Kidney epithelial cell (primary cell): Measurements from ENCODE around the gene RFFL. TPM values are rescaled to one million over a fixed set of nuclear protein-coding genes. Genes with fewer than 3 reads are reported as not detected.
A peak's percentile ranks its signal among the peaks of the same experiment; 100 is the strongest.

ENCODE experiments used
- DNase-seq: peaks from one replicate; pipeline ENCODE4 v3.0.0-alpha.2; 2010; ENCODE audit warnings: low read depth
- H3K27me3 ChIP-seq: 2 replicates; pipeline ENCODE4 v1.6.0; 2011; ENCODE audit warnings: low read length; ENCODE audit not compliant: control insufficient read depth, insufficient read depth
- H3K36me3 ChIP-seq: 2 replicates; pipeline ENCODE4 v1.5.1; 2011; ENCODE audit warnings: low read length; ENCODE audit not compliant: control insufficient read depth, insufficient read depth
- H3K4me3 ChIP-seq: 2 replicates; pipeline ENCODE4 v1.5.1; 2011; ENCODE audit warnings: low read depth, mild to moderate bottlenecking, control low read depth, low read length
- total RNA-seq: library from RNA; depleted of rRNA; stranded (reverse); fragments of >200 nt; gene quantifications from 2 replicates; pipeline ENCODE4 v1.2.3, GENCODE V29; 2015
- TF ChIP-seq, protein P1 (sequence below): IDR thresholded peaks from 2 replicates; pipeline ENCODE4 v1.5.1; 2011; ENCODE audit warnings: mild to moderate bottlenecking, moderate library complexity, low read length, control low read depth, inconsistent platforms; ENCODE audit not compliant: insufficient read depth, poor library complexity, severe bottlenecking

Gene RFFL
- total RNA-seq, 1 donor from 2014 or later, result 14.1 TPM

DNA sequence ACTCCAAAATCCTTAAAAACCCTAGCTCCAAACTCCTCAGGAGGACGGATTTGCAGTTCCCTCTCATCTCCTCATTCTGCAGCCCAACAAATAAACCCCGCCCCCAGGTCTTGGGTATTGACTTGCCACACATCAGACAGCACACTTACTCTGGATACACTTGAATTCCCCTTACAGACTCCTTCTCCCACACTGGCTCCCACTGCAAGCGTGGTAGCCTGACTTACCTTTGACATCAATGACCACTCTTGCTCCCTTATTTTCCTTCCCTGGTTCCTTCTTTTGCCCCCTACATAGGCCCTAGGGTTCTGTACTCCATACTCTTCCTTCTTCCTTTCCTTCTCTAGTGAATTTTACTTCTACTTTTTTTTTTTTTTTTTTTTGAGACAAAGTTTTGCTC is 7.5 kb downstream of the RFFL start:
- TF ChIP-seq, protein P1, sequence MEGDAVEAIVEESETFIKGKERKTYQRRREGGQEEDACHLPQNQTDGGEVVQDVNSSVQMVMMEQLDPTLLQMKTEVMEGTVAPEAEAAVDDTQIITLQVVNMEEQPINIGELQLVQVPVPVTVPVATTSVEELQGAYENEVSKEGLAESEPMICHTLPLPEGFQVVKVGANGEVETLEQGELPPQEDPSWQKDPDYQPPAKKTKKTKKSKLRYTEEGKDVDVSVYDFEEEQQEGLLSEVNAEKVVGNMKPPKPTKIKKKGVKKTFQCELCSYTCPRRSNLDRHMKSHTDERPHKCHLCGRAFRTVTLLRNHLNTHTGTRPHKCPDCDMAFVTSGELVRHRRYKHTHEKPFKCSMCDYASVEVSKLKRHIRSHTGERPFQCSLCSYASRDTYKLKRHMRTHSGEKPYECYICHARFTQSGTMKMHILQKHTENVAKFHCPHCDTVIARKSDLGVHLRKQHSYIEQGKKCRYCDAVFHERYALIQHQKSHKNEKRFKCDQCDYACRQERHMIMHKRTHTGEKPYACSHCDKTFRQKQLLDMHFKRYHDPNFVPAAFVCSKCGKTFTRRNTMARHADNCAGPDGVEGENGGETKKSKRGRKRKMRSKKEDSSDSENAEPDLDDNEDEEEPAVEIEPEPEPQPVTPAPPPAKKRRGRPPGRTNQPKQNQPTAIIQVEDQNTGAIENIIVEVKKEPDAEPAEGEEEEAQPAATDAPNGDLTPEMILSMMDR, result no peak
- Histone ChIP-seq H3K36me3 (peaks cover 1% of the 10 kb centered on the region), H3K4me3 (no peak overlapping the region), H3K27me3 (no peaks in the 10 kb centered on the region)
- DNase-seq, result peak; percentile 58

DNA sequence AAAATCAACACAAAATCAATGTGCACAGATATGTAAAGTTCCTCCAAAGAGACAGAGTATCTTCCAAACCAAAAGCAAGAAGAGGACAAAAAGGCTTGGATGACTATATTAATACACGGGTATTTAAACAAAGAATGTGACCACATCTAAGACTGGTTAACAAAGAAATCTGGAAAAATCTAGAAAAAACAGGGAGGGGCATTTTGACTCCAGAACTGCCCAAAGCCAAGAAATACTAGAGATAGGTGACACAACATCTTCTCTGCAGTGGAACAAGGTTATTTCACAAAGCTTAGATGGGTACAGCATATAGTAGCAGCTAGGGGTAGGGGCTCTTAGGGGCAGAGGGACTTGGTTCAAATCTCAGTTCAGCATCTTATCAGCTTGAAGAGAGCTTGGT is 10.3 kb downstream of the RFFL start:
- Histone ChIP-seq H3K36me3 (peaks cover 1% of the 10 kb centered on the region), H3K4me3 (no peak overlapping the region), H3K27me3 (no peaks in the 10 kb centered on the region)
- DNase-seq, result no peak
- TF ChIP-seq, protein P1, result no peak

DNA sequence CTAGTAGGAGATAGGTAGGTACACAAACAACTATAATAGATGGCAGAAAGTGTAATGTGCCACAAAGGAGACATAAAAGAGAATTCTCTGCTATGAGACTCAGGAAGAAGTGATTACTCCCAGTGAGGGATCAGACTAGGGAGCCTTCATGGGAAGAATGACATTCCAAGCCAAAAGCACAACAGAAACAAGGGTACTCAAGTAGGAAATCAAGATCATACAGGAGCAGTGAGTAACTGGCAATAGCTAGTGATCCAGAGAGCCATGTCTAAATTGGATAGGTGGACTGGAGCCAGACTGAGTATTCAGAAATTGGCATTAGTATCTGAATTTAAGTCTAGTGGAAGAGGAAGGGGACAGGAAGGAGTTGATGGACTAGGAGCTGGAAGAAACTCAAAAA is 10.7 kb downstream of the RFFL start:
- DNase-seq, result no peak
- no peak overlapping the region for H3K4me3 ChIP-seq
- TF ChIP-seq, protein P1, result no peak
- peaks cover 1% of the 10 kb centered on the region for H3K36me3 ChIP-seq
- H3K27me3 ChIP-seq, result no peaks in the 10 kb centered on the region

DNA sequence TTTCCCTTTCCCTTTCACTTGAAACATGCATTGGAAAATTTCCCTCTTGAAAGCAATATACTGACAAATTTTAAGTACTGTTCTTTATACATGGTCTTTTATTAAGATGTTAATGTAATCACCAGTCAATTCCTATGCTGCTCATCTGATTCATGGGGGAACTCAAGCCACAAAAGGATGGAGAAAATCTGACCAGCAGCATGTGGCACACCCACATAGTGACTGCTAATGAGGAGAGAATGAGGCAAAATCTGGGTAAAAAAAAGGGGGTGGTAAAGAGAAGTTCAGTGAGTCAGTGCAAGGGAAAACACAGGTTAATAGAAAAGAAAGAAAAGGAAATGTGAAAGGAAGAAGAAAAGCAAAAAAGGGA is 11.3 kb downstream of the RFFL start:
- TF ChIP-seq, protein P1, result no peak
- H3K4me3 ChIP-seq, result no peak overlapping the region
- H3K36me3 ChIP-seq, result no peaks in the 10 kb centered on the region
- DNase-seq, result no peak
- no peaks in the 10 kb centered on the region for H3K27me3 ChIP-seq

DNA sequence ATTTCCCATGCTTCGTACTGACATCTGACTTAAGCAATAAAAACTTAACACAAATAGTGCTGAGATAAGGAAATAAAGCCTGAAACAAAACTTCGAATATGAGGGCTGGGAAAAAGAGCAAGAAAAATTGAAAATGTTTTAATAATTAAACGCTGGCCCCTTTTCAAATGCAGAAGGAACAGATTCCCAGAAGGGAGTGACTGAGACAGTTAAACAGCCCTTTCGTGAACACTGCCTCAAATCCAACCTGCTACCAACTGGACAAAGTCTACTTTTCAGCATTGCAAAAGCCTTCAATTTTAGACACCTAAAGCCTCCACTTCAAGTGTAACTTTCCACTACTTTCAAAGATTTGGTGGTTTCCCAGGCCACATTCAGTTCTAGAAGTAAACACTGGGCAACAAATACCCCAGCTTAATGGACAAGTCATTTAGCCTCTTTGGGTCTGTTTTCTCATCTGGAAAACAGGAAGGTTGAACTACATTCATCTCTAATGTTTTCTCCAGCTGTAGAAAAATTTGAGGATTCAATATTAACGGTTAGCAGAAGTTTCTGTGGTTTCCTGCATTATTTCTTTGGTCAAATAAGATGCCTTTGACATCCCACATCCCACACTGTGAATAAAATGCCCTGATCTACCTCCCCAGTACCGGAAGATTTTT is 11.8 kb downstream of the RFFL start:
- H3K36me3 ChIP-seq, result no peaks in the 10 kb centered on the region
- TF ChIP-seq, protein P1, result no peak
- H3K27me3 ChIP-seq, result no peaks in the 10 kb centered on the region
- H3K4me3 ChIP-seq, result no peak overlapping the region
- DNase-seq, result no peak

DNA sequence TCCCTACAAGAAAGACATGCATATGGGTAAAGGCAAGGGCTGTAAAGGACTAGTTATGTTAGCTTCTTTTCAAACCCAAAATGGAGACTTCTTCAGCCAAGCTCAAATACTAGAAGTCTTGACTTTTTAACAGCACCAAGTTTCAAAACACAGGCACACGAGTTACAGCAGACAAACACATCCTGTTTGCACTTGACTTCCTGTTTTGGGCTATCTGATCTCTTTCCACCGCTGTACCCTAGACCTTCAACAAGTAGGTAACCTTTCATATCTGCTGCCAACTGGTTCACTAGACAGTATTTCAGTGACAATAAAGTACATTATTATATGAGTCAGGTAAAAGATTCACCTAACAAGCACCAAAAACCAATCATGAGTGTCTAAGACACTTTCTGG is 12.3 kb downstream of the RFFL start:
- no peak overlapping the region for H3K4me3 ChIP-seq
- H3K36me3 ChIP-seq, result no peaks in the 10 kb centered on the region
- DNase-seq, result no peak
- H3K27me3 ChIP-seq, result no peaks in the 10 kb centered on the region
- TF ChIP-seq, protein P1, result no peak
